Peyer's patch (tissue), 4 donors: Measurements from ENCODE around the gene CDH4.

Experiments
- POLR2A ChIP-seq, 2 donors: fragments of 450-650 bp; IDR thresholded peaks; one replicate each; pipeline ENCODE4 v1.5.1; 2017; ENCODE audit warnings: antibody characterized with exemption in 2 of 2, mild to moderate bottlenecking in 2 of 2, moderate library complexity in 2 of 2
- TF ChIP-seq, protein P1 (sequence below), 6 experiments: fragments of 450-650 bp in 4 of 6; fragments of 200-600 bp in 2 of 6; sonication (generic) in 1 of 6; IDR thresholded peaks; one replicate each; pipeline ENCODE4 v1.5.1; 2017 to 2019; ENCODE audit warnings: antibody characterized with exemption in 6 of 6, mild to moderate bottlenecking in 3 of 6, moderate library complexity in 1 of 6

- TF ChIP-seq, protein P1, sequence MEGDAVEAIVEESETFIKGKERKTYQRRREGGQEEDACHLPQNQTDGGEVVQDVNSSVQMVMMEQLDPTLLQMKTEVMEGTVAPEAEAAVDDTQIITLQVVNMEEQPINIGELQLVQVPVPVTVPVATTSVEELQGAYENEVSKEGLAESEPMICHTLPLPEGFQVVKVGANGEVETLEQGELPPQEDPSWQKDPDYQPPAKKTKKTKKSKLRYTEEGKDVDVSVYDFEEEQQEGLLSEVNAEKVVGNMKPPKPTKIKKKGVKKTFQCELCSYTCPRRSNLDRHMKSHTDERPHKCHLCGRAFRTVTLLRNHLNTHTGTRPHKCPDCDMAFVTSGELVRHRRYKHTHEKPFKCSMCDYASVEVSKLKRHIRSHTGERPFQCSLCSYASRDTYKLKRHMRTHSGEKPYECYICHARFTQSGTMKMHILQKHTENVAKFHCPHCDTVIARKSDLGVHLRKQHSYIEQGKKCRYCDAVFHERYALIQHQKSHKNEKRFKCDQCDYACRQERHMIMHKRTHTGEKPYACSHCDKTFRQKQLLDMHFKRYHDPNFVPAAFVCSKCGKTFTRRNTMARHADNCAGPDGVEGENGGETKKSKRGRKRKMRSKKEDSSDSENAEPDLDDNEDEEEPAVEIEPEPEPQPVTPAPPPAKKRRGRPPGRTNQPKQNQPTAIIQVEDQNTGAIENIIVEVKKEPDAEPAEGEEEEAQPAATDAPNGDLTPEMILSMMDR (IDR thresholded peaks at IDR 0.05): no peak
- no peak for TF ChIP-seq POLR2A (IDR thresholded peaks at IDR 0.05)
Observed at GRCh38 chr20:61667056-61667792, 415.2 kb downstream of the CDH4 start.
